Smooth muscle cell of the brain vasculature (primary cell): ENCODE results near the gene CLPTM1L.

ENCODE experiments used
- DNase-seq: peaks from one replicate; pipeline ENCODE4 v3.0.0-alpha.2; 2012; ENCODE audit warnings: low read depth, low spot score

Gene CLPTM1L

DNA sequence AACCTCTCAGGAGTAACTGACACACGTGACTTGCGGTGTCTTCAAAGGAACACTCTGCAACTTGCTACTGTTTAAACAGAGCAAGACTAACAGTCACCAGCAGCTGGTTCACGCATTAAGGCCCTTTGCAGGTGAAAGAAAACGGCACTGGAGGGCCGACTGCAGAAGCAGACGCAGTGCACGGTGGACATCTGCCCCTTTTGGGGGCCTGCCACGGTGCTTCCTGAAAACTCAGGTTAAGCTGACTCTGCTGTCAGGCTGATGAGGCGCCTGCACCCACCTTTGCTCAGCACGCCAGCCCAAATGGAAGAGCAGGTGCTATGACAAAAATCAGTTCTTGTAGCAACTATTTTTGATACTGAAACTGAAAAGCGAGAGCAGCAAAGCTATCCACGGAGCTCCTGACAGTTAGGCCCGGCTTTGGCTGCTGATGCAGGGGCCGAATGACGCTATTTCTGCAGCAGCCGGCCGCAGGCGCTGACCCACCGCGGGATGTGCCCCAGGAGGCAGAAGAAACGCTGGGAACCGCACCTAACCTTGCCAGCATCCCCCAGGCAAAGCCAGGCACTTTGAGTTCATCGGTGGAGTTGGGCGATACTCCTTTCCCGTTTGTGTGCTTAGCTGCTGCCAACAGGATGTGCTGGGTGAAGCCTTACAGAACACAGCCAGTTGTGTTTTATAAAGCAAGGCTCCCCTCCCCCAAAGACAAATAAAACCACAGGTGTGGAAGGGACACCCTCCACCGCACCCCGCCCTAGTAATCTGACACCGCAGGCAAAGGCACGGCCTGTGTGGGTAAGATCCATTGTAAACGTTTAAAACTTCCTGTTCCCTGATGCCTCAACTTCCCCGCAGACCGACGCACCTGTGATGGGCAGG is 29.0 kb downstream of the CLPTM1L start:
- no peak for DNase-seq

DNA sequence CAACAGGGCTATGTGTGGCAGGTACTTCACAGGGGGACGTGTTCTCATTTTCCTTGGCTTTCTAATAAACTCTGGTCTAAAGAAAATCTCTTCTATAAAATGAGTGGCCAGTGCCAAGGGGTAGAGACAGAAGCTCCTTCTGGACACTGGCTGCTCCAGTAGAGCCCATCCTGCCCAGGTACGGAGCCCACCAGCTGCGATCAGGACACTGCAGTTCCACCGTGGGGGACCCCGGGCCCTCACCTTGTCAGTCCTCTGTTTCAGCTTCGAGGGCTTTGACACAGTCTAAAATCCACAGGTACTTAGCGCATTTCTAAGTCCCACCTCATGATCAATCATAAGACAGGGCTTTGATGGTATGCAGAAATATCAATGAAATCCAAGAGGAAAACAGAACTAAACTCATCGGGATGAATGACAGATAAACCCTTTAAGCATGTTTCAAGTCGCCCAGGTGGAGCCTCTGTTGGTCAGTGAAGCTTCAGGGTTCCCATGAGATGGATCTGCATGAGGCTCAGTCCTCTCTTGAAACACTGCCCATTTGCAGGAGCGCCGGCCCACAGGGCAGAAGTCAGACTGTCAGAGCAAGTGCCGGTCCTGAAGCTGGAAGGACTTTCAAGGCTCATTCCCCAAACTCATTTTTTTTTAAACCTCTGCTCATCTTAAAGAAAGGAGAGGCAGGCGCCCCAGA is 29.7 kb downstream of the CLPTM1L start:
- no peak for DNase-seq

- DNase-seq = no peak
Observed at GRCh38 chr5:1314564-1314982, 30.3 kb downstream of the CLPTM1L start.

DNA sequence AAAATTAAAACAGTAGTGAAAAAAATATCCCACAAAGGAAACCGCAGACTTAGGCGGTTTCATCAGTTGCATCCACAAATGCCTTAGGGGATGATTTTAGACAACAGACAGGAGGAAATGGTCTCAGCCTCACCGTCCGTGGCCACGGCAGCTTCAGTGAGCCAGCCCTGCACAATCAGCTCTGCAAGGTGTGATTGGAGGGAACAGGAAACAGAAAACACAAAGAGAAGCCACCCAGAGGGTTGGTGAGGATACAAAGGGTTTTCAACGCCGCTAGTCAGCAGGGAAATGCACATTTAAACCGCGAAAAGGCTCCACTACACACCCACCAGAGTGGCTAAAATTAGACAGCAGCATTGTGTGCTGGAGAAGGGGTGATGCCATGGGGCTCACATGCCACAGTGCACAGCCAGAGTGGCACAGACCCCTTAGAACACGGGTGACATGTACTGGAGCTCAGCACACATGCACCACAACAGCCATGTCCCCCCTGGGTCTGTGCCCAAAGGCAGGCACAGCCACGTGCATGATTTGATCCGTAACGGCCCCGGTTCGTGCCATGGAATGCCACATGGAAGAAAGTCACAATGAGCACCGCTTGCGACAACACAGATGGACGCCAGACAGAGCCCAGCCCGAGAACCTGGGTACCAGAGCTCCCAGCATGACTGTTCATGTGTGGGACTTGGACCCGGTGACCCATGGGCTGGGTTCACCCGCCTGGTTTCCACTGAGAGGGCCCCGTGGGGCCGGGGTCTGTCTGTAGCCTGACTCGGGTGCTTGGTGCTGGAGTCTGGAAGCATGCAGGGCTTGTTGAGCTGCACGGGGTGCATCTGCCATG is 31.7 kb downstream of the CLPTM1L start:
- DNase-seq = no peak

- no peak for DNase-seq
Observed at GRCh38 chr5:1312206-1312605, 32.7 kb downstream of the CLPTM1L start.

GRCh38 chr5:1311439-1312055 is 33.4 kb downstream of the CLPTM1L start:
- no peak for DNase-seq

GRCh38 chr5:1310118-1310517 is 34.8 kb downstream of the CLPTM1L start:
- DNase-seq = no peak

- DNase-seq = no peak
Observed at GRCh38 chr5:1304033-1304432, 40.9 kb downstream of the CLPTM1L start.

DNA sequence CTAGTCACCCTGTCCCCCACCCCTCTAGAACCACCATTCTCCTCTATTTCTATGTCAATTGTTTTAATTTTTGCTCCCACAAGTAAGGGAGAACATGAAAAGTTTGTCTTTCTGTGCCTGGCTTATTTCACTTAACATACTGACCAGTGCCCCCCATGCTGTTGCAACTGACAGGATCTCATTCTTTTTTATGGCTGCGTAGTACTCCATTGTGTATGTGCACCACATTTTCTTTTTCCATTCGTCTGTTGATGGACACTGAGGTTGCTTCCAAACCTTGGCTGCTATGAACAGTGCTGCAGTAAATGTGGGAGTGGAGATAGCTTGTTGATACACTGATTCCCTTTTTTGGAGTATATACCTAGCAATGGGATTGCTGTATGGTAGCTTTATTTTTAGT is 42.6 kb downstream of the CLPTM1L start:
- DNase-seq = no peak

GRCh38 chr5:1300581-1301083 is 44.3 kb downstream of the CLPTM1L start:
- no peak for DNase-seq

- DNase-seq = no peak
Observed at GRCh38 chr5:1299961-1300360, 44.9 kb downstream of the CLPTM1L start.

DNA sequence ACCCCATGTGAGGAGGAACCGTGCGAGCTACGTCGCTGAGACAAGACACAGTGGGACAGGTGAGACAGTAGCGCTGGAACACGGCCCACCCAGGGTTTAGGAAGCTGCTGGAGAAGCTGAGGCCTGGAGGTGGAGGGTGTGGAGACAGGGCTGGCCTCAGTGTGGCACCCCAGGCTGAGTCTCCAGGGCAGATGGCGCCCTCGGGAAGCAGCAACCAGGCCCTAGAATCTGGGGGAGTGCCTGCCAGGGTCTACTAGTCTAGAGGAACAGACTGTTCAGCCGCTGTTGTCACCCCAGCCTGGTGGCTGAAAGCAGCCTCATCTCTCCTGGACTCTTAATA is 45.4 kb downstream of the CLPTM1L start:
- DNase-seq = no peak

GRCh38 chr5:1298723-1299510 is 46.0 kb downstream of the CLPTM1L start:
- DNase-seq = no peak

GRCh38 chr5:1298067-1298551 is 46.8 kb downstream of the CLPTM1L start:
- no peak for DNase-seq

DNA sequence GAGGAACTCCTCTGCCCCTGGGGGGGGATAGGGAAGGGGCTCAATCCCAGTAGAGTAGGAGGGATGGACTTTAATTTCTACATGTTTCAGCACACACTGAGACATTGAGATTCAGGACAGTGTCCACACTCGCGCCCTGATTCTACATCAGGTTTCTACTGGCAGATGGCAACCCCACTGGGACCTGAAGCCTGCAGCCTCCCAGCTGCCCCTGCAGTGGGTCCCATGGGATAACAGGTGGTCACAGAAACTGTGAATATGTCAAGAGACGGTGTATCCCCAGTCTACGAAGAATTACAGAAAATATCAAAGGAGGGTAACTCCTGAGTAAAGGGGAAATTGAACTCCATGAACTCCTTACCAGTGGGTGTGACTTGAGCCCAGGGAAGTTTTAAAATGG is 47.7 kb downstream of the CLPTM1L start:
- no peak for DNase-seq

DNA sequence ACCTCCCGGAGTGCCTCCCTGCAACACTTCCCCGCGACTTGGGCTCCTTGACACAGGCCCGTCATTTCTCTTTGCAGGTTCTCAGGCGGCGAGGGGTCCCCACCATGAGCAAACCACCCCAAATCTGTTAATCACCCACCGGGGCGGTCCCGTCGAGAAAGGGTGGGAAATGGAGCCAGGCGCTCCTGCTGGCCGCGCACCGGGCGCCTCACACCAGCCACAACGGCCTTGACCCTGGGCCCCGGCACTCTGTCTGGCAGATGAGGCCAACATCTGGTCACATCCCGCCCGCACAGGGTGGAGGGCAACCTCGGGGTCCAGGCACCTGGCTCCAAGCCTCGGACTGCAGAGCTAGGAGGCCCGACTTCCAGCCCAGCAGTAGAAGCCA is 49.3 kb downstream of the CLPTM1L start:
- DNase-seq = no peak

GRCh38 chr5:1294835-1295649 is 49.9 kb downstream of the CLPTM1L start, which contains the start of gene TERT:
Gene TERT, minus strand, starts transcription at chr5:1295068. Its CDS starts 79 bp downstream, at chr5:1294989.
- DNase-seq = no peak

GRCh38 chr5:1294206-1294834 is 50.6 kb downstream of the CLPTM1L start:
- no peak for DNase-seq
